HUDEP-2 (cell line): Measurements from ENCODE around the gene TEX35.

Source experiments
- DNase-seq, 76 experiments: peaks; one replicate each; lab custom pipeline; 2025; ENCODE audit not compliant: unreplicated experiment in 76 of 76; lab: John Stamatoyannopoulos, UW

Gene TEX35

DNA sequence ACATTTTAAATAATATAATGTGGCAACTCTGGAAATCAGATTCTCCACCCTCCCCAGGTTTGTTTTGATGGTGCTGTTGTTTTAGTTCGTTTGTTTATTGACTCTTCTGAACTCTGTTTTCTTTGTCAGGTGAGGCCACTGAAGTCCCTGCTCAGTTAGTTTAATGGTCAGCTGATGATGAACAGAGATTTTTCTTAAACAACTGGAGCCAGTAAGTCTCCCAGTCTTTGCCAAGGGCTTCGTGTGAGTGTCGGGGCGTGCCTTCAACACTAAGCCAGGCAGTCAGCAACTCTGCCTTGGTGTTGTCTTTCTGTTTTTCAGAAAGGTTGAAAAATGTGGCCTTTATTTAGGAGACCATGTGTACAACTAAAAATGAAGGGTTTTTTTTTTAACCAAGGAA is 58.9 kb downstream of the TEX35 start:
- DNase-seq, result no peak
